Natural killer cell (primary cell): ENCODE data around the gene SETBP1. TPM values are rescaled to one million over a fixed set of nuclear protein-coding genes. Genes with fewer than 3 reads are reported as not detected.

Source experiments
- ATAC-seq, 3 donors: fragments of 150-1000 bp in 2 of 3; fragments of 200-7000 bp in 1 of 3; cut with Tn5 transposase; 1 replicate in 1 of 3; 2 replicates in 2 of 3; pipeline ENCODE4 v1.10.0; 2021; ENCODE audit warnings: mild to moderate bottlenecking in 2 of 3, moderate library complexity in 2 of 3
- DNase-seq, 2 donors: peaks; one replicate each; pipeline versions ENCODE4 v3.0.0 to v3.0.0-alpha.2; 2013 to 2021; ENCODE audit warnings: mixed read lengths in 1 of 2
- H3K27ac ChIP-seq: one replicate; pipeline ENCODE4 v1.5.1; 2013; ENCODE audit warnings: mild to moderate bottlenecking, low read length
- H3K27me3 ChIP-seq: one replicate; pipeline ENCODE4 v1.6.1; 2013; ENCODE audit warnings: low read length; ENCODE audit not compliant: control insufficient read depth, insufficient read depth
- H3K36me3 ChIP-seq: one replicate; pipeline ENCODE4 v1.6.1; 2013; ENCODE audit warnings: low read length; ENCODE audit not compliant: control insufficient read depth, insufficient read depth
- H3K4me1 ChIP-seq: one replicate; pipeline ENCODE4 v1.6.1; 2013; ENCODE audit warnings: low read length; ENCODE audit not compliant: control insufficient read depth, insufficient read depth
- H3K4me3 ChIP-seq: one replicate; pipeline ENCODE4 v1.5.1; 2013; ENCODE audit warnings: low read length
- H3K9me3 ChIP-seq: one replicate; pipeline ENCODE4 v1.6.1; 2013; ENCODE audit warnings: low read length; ENCODE audit not compliant: control insufficient read depth, insufficient read depth
- H3K27ac Mint-ChIP-seq, 2 donors: one replicate each; pipeline ENCODE4 v1.8.0; 2022; ENCODE audit warnings: mild to moderate bottlenecking in 2 of 2, mixed read lengths in 2 of 2, moderate library complexity in 1 of 2
- H3K27me3 Mint-ChIP-seq, 2 donors: one replicate each; pipeline ENCODE4 v1.8.0; 2022; ENCODE audit warnings: low read depth in 2 of 2, mixed read lengths in 2 of 2
- H3K36me3 Mint-ChIP-seq: one replicate; pipeline ENCODE4 v1.8.0; 2022; ENCODE audit warnings: mixed read lengths
- H3K4me1 Mint-ChIP-seq, 2 donors: one replicate each; pipeline ENCODE4 v1.8.0; 2022; ENCODE audit warnings: mixed read lengths in 2 of 2
- H3K4me3 Mint-ChIP-seq: one replicate; pipeline ENCODE4 v1.8.0; 2022; ENCODE audit warnings: mild to moderate bottlenecking, moderate library complexity, mixed read lengths
- H3K9me3 Mint-ChIP-seq, 2 donors: one replicate each; pipeline ENCODE4 v1.8.0; 2022; ENCODE audit warnings: mixed read lengths in 2 of 2
- CTCF ChIP-seq: fragments of 200-600 bp; IDR thresholded peaks from one replicate; pipeline ENCODE4 v1.8.0; 2022; ENCODE audit warnings: antibody characterized with exemption
- WGBS: methylation state at CpG from one replicate; pipeline ENCODE4 v1.1.7; 2013; ENCODE audit warnings: missing lambda C conversion rate; ENCODE audit not compliant: insufficient coverage; 5-methylcytosine and 5-hydroxymethylcytosine counted together
- intact Hi-C: fragments of 100-400 bp; cut with micrococcal nuclease; formaldehyde crosslinking; loops from one replicate; pipeline ENCODE4 v1.14.2; 2022
- total RNA-seq, 4 donors: library from RNA; stranded (reverse); fragments of 120-200 nt in 1 of 4; gene quantifications; one replicate each; pipeline versions ENCODE4 v1.2.3 to v1.2.4, GENCODE V29; 2013 to 2022

SETBP1 gene
- total RNA-seq, 3 donors from 2014 or later (not counting 1 experiment from before 2014, with no cell fraction given) = 36.0 to 46.6 (median 41.2) TPM

- Histone ChIP-seq H3K4me3 (no peak overlapping the region), H3K9me3 (no peaks in the 10 kb centered on the region), H3K27me3 (no peaks in the 10 kb centered on the region), H3K4me1 (no peaks in the 10 kb centered on the region), H3K36me3 (no peaks in the 10 kb centered on the region), H3K27ac (no peak overlapping the region)
- DNase-seq (no peak), ATAC-seq (no peak)
- Mint-ChIP-seq H3K36me3 (no peaks in the 10 kb centered on the region), H3K4me3 (no peak overlapping the region), H3K4me1 (peaks cover 28 to 36% of the 10 kb centered on the region in 2 donors), H3K27me3 (no peaks in the 10 kb centered on the region), H3K27ac (no peak overlapping the region), H3K9me3 (no peaks in the 10 kb centered on the region)
- no peak for TF ChIP-seq CTCF
- 96% methylated on average over 4 of the region's 4 CpGs for WGBS
- intact Hi-C loops = no loop called here
Measured at GRCh38 chr18:44918142-44918476, 237.4 kb downstream of the SETBP1 start.

- peaks cover 19 to 26% of the 10 kb centered on the region in 2 donors for H3K4me1 Mint-ChIP-seq
- Histone ChIP-seq H3K36me3 (no peaks in the 10 kb centered on the region), H3K4me3 (no peak overlapping the region), H3K4me1 (no peaks in the 10 kb centered on the region), H3K9me3 (no peaks in the 10 kb centered on the region), H3K27ac (no peak overlapping the region), H3K27me3 (no peaks in the 10 kb centered on the region)
- H3K4me3 Mint-ChIP-seq = no peak overlapping the region
- H3K27ac Mint-ChIP-seq = no peak overlapping the region
- intact Hi-C loops = no loop called here
- no peaks in the 10 kb centered on the region for H3K9me3 Mint-ChIP-seq
- no peaks in the 10 kb centered on the region for H3K27me3 Mint-ChIP-seq
- no peaks in the 10 kb centered on the region for H3K36me3 Mint-ChIP-seq
- WGBS = 63% methylated on average over 4 of the region's 4 CpGs
- no peak for TF ChIP-seq CTCF
- DNase-seq (no peak), ATAC-seq (no peak)
Measured at GRCh38 chr18:44920441-44920840, 239.8 kb downstream of the SETBP1 start.

GRCh38 chr18:44921974-44922373 is 241.3 kb downstream of the SETBP1 start:
- no peak overlapping the region for H3K4me3 Mint-ChIP-seq
- intact Hi-C loops = no loop called here
- no peaks in the 10 kb centered on the region for H3K9me3 ChIP-seq
- H3K27ac ChIP-seq = no peak overlapping the region
- no peaks in the 10 kb centered on the region for H3K27me3 ChIP-seq
- no peak overlapping the region for H3K27ac Mint-ChIP-seq
- no peaks in the 10 kb centered on the region for H3K36me3 ChIP-seq
- DNase-seq = no peak
- H3K4me1 ChIP-seq = no peaks in the 10 kb centered on the region
- no CpG with 5 or more reads among the region's 3 CpGs for WGBS
- peaks cover 18 to 25% of the 10 kb centered on the region in 2 donors for H3K4me1 Mint-ChIP-seq
- no peaks in the 10 kb centered on the region for H3K9me3 Mint-ChIP-seq
- no peak overlapping the region for H3K4me3 ChIP-seq
- H3K36me3 Mint-ChIP-seq = no peaks in the 10 kb centered on the region
- H3K27me3 Mint-ChIP-seq = no peaks in the 10 kb centered on the region
- no peak for TF ChIP-seq CTCF
- no peak for ATAC-seq

- H3K27me3 Mint-ChIP-seq = no peaks in the 10 kb centered on the region
- no peak for ATAC-seq
- H3K4me1 ChIP-seq = no peaks in the 10 kb centered on the region
- no peaks in the 10 kb centered on the region for H3K36me3 ChIP-seq
- H3K27ac Mint-ChIP-seq = no peak overlapping the region
- no peaks in the 10 kb centered on the region for H3K9me3 Mint-ChIP-seq
- H3K4me1 Mint-ChIP-seq = peaks cover 18 to 24% of the 10 kb centered on the region in 2 donors
- H3K27me3 ChIP-seq = no peaks in the 10 kb centered on the region
- no peak for DNase-seq
- no peak overlapping the region for H3K4me3 ChIP-seq
- intact Hi-C loops = no loop called here
- no peak for TF ChIP-seq CTCF
- H3K36me3 Mint-ChIP-seq = no peaks in the 10 kb centered on the region
- H3K27ac ChIP-seq = no peak overlapping the region
- no peaks in the 10 kb centered on the region for H3K9me3 ChIP-seq
- H3K4me3 Mint-ChIP-seq = no peak overlapping the region
- whole genome bisulfite sequencing = 80% methylated on average over 2 of the region's 2 CpGs
Measured at GRCh38 chr18:44922968-44923367, 242.3 kb downstream of the SETBP1 start.
